ENCODE results near the gene VIL1. TPM values are rescaled to one million over a fixed set of nuclear protein-coding genes. Genes with fewer than 3 reads are reported as not detected.

The VIL1 gene
- total and polyA plus RNA-seq, 2 donors (not counting 1 experiment from before 2014, with no cell fraction given) = not detected

GRCh38 chr2:218375212-218375611 is 43.7 kb upstream of the VIL1 start:
- no peak overlapping the region for H3K9ac ChIP-seq (ENCODE audit: insufficient read depth, low read length)
- no peak overlapping the region for H3K4me2 ChIP-seq (ENCODE audit: extremely low read depth, insufficient read depth, low read length)
- DNase-seq (ENCODE audit: low read depth in 2 of 2) = peak; percentile 33 to 81

GRCh38 chr2:218378053-218378452 is 40.9 kb upstream of the VIL1 start:
- H3K79me2 ChIP-seq (ENCODE audit: control insufficient read depth, insufficient read depth, low read length) = no peaks in the 10 kb centered on the region
- no peak for DNase-seq (ENCODE audit: low read depth in 2 of 2)
- H3K4me1 ChIP-seq (ENCODE audit: control insufficient read depth, extremely low read depth, insufficient read depth, low read length) = peaks cover 2% of the 10 kb centered on the region
- H3K27ac ChIP-seq (ENCODE audit: insufficient read depth, low read length) = no peak overlapping the region
- no peaks in the 10 kb centered on the region for H3K36me3 ChIP-seq (ENCODE audit: control insufficient read depth, insufficient read depth, low read length)
- H3K4me2 ChIP-seq (ENCODE audit: extremely low read depth, insufficient read depth, low read length) = no peak overlapping the region
- H3K4me3 ChIP-seq (replicated peaks in 1 of 4; ENCODE audit: control extremely low read depth in 1 of 4, insufficient read depth in 1 of 4, low read depth in 3 of 4, low read length in 4 of 4) = no peak overlapping the region
- TF ChIP-seq EZH2 (IDR thresholded peaks at IDR 0.05; ENCODE audit: low read length, missing control alignments) (no peak), CTCF (conservative IDR thresholded peaks at IDR 0.05 in 1 of 2, IDR thresholded peaks at IDR 0.05 in 1 of 2; ENCODE audit: low read depth in 1 of 2, low read length in 2 of 2) (no peak)
- H3K9ac ChIP-seq (ENCODE audit: insufficient read depth, low read length) = no peak overlapping the region
- H3K27me3 ChIP-seq (ENCODE audit: control insufficient read depth, insufficient read depth, low read length) = peaks cover 6% of the 10 kb centered on the region
- H3K9me3 ChIP-seq (ENCODE audit: control insufficient read depth, insufficient read depth, low read depth, low read length) = no peaks in the 10 kb centered on the region
- H4K20me1 ChIP-seq (ENCODE audit: control insufficient read depth, extremely low read depth, insufficient read depth, low read length) = no peaks in the 10 kb centered on the region
- no peak overlapping the region for H2AFZ ChIP-seq (ENCODE audit: low read length)

More at GRCh38 chr2:218375212-218375611, 43.7 kb upstream of the VIL1 start:
- Histone ChIP-seq H3K4me1 (ENCODE audit: control insufficient read depth, extremely low read depth, insufficient read depth, low read length) (peaks cover 2% of the 10 kb centered on the region), H3K79me2 (ENCODE audit: control insufficient read depth, insufficient read depth, low read length) (no peaks in the 10 kb centered on the region), H3K36me3 (ENCODE audit: control insufficient read depth, insufficient read depth, low read length) (no peaks in the 10 kb centered on the region), H3K27me3 (ENCODE audit: control insufficient read depth, insufficient read depth, low read length) (peaks cover 3% of the 10 kb centered on the region), H3K27ac (ENCODE audit: insufficient read depth, low read length) (no peak overlapping the region), H4K20me1 (ENCODE audit: control insufficient read depth, extremely low read depth, insufficient read depth, low read length) (no peaks in the 10 kb centered on the region), H2AFZ (ENCODE audit: low read length) (no peak overlapping the region), H3K4me3 (replicated peaks in 1 of 4; ENCODE audit: control extremely low read depth in 1 of 4, insufficient read depth in 1 of 4, low read depth in 3 of 4, low read length in 4 of 4) (no peak overlapping the region), H3K9me3 (ENCODE audit: control insufficient read depth, insufficient read depth, low read depth, low read length) (no peaks in the 10 kb centered on the region)
- TF ChIP-seq EZH2 (IDR thresholded peaks at IDR 0.05; ENCODE audit: low read length, missing control alignments) (no peak), CTCF (conservative IDR thresholded peaks at IDR 0.05 in 1 of 2, IDR thresholded peaks at IDR 0.05 in 1 of 2; ENCODE audit: low read depth in 1 of 2, low read length in 2 of 2) (no peak)

- Histone ChIP-seq H3K36me3 (ENCODE audit: control insufficient read depth, insufficient read depth, low read length) (no peaks in the 10 kb centered on the region), H3K27ac (ENCODE audit: insufficient read depth, low read length) (no peak within 1 kb of the TSS), H3K27me3 (ENCODE audit: control insufficient read depth, insufficient read depth, low read length) (peaks cover 6% of the 10 kb centered on the region), H3K4me1 (ENCODE audit: control insufficient read depth, extremely low read depth, insufficient read depth, low read length) (no peaks in the 10 kb centered on the region), H3K4me2 (ENCODE audit: extremely low read depth, insufficient read depth, low read length) (no peak within 1 kb of the TSS), H4K20me1 (ENCODE audit: control insufficient read depth, extremely low read depth, insufficient read depth, low read length) (no peaks in the 10 kb centered on the region), H3K4me3 (replicated peaks in 1 of 4; ENCODE audit: control extremely low read depth in 1 of 4, insufficient read depth in 1 of 4, low read depth in 3 of 4, low read length in 4 of 4) (no peak within 1 kb of the TSS), H3K9ac (ENCODE audit: insufficient read depth, low read length) (no peak within 1 kb of the TSS), H3K79me2 (ENCODE audit: control insufficient read depth, insufficient read depth, low read length) (no peaks in the 10 kb centered on the region), H2AFZ (ENCODE audit: low read length) (no peak within 1 kb of the TSS), H3K9me3 (ENCODE audit: control insufficient read depth, insufficient read depth, low read depth, low read length) (no peaks in the 10 kb centered on the region)
- DNase-seq (ENCODE audit: low read depth in 2 of 2) = no peak
- TF ChIP-seq EZH2 (IDR thresholded peaks at IDR 0.05; ENCODE audit: low read length, missing control alignments) (no peak), CTCF (conservative IDR thresholded peaks at IDR 0.05 in 1 of 2, IDR thresholded peaks at IDR 0.05 in 1 of 2; ENCODE audit: low read depth in 1 of 2, low read length in 2 of 2) (no peak)
These were observed 37.0 kb upstream of the VIL1 start, which contains the start of gene SLC11A1 for GRCh38 chr2:218381916-218382366. TSS of gene SLC11A1 (plus strand) at chr2:218382273. CDS start at chr2:218382369, 96 bp downstream.
